GM18507 (cell line): ENCODE measurements around the gene SLC17A7.
"Not testable (repeated sequence)": the region's sequence is repeated elsewhere in the genome, so short reads cannot be mapped to it uniquely, and the experiment has no call there.

Source experiments
- DNase-seq: peaks from one replicate; pipeline ENCODE4 v3.0.0; 2011; ENCODE audit warnings: low read depth; ENCODE audit not compliant: insufficient read length; ENCODE audit errors: extremely low spot score
- FAIRE-seq: peaks from 2 replicates; lab custom pipeline; 2011; peaks lifted over from hg19 to GRCh38; lab: Jason Lieb, UNC

SLC17A7 gene

GRCh38 chr19:49447485-49448431 lies 6.4 kb upstream of the SLC17A7 start:
- DNase-seq (no peak), FAIRE-seq (no peak)

GRCh38 chr19:49445997-49446396 lies 4.7 kb upstream of the SLC17A7 start:
- FAIRE-seq = no peak

GRCh38 chr19:49444100-49444700 lies 2.9 kb upstream of the SLC17A7 start:
- DNase-seq, FAIRE-seq: not testable (repeated sequence)

More at GRCh38 chr19:49445997-49446396, 4.7 kb upstream of the SLC17A7 start:
- DNase-seq = no peak

- FAIRE-seq = peak; percentile 98
- DNase-seq = peak; percentile 87
Measured at GRCh38 chr19:49443366-49444099, 2.2 kb upstream of the SLC17A7 start.

GRCh38 chr19:49442771-49443365 lies 1.5 kb upstream of the SLC17A7 start:
- FAIRE-seq (peak; percentile 83), DNase-seq (no peak)

- FAIRE-seq = no peak
- no peak for DNase-seq
Measured at GRCh38 chr19:49442354-49442753, 1.0 kb upstream of the SLC17A7 start.

GRCh38 chr19:49441960-49442350 lies 628 bp upstream of the SLC17A7 start:
- FAIRE-seq (no peak), DNase-seq (no peak)

GRCh38 chr19:49440439-49441209 lies 703 bp downstream of the SLC17A7 start:
- FAIRE-seq (no peak), DNase-seq (no peak)

GRCh38 chr19:49439836-49440235 lies 1.5 kb downstream of the SLC17A7 start:
- no peak for FAIRE-seq
- DNase-seq = no peak

- DNase-seq (no peak), FAIRE-seq (no peak)
Measured at GRCh38 chr19:49438261-49438660, 3.1 kb downstream of the SLC17A7 start.

GRCh38 chr19:49437231-49437630 lies 4.1 kb downstream of the SLC17A7 start:
- no peak for DNase-seq
- no peak for FAIRE-seq

GRCh38 chr19:49436381-49437017 lies 4.8 kb downstream of the SLC17A7 start:
- DNase-seq = no peak
- FAIRE-seq = no peak

- no peak for FAIRE-seq
- no peak for DNase-seq
Measured at GRCh38 chr19:49435670-49436069, 5.7 kb downstream of the SLC17A7 start.

- DNase-seq (no peak), FAIRE-seq (no peak)
Measured at GRCh38 chr19:49434907-49435583, 6.3 kb downstream of the SLC17A7 start.

GRCh38 chr19:49433240-49433901 lies 8.0 kb downstream of the SLC17A7 start:
- DNase-seq = no peak
- no peak for FAIRE-seq

GRCh38 chr19:49432141-49433073 lies 8.9 kb downstream of the SLC17A7 start:
- FAIRE-seq (no peak), DNase-seq (no peak)

- DNase-seq (no peak), FAIRE-seq (no peak)
Measured at GRCh38 chr19:49431330-49431749, 10.0 kb downstream of the SLC17A7 start.
